HG02759 (cell line): ENCODE results near the gene SF3B3.

Experiments
- ATAC-seq: cut with Tn5 transposase; IDR thresholded peaks from one replicate; pipeline ENCODE4 v1.9.1; 2021; ENCODE audit warnings: mild to moderate bottlenecking, moderate library complexity; ENCODE audit not compliant: unreplicated experiment

Gene SF3B3

GRCh38 chr16:70523743-70524398 lies at the start of gene SF3B3:
Gene SF3B3 (plus strand): TSS chr16:70523816. CDS start chr16:70526657, 2,841 bp downstream.
- ATAC-seq, result peak; percentile 44

GRCh38 chr16:70474320-70475053 lies 49.1 kb upstream of the SF3B3 start:
- ATAC-seq, result no peak

GRCh38 chr16:70475054-70475871 lies 48.4 kb upstream of the SF3B3 start:
- ATAC-seq, result no peak

GRCh38 chr16:70476272-70477020 lies 47.2 kb upstream of the SF3B3 start:
- peak; percentile 88 for ATAC-seq

- ATAC-seq, result no peak
Measured at GRCh38 chr16:70478169-70478568, 45.4 kb upstream of the SF3B3 start.

GRCh38 chr16:70478912-70479341 lies 44.7 kb upstream of the SF3B3 start:
- no peak for ATAC-seq

GRCh38 chr16:70480127-70481105 lies 43.2 kb upstream of the SF3B3 start:
- ATAC-seq, result no peak

- ATAC-seq, result no peak
Measured at GRCh38 chr16:70481929-70482536, 41.6 kb upstream of the SF3B3 start.

- no peak for ATAC-seq
Measured at GRCh38 chr16:70482624-70483023, 41.0 kb upstream of the SF3B3 start.

- ATAC-seq, result peak; percentile 67
Measured at GRCh38 chr16:70483426-70483825, 40.2 kb upstream of the SF3B3 start.

- ATAC-seq, result no peak
Measured at GRCh38 chr16:70484867-70485266, 38.7 kb upstream of the SF3B3 start.

GRCh38 chr16:70490261-70490660 lies 33.4 kb upstream of the SF3B3 start:
- ATAC-seq, result no peak

- no peak for ATAC-seq
Measured at GRCh38 chr16:70493802-70494201, 29.8 kb upstream of the SF3B3 start.

GRCh38 chr16:70494202-70494770 lies 29.3 kb upstream of the SF3B3 start:
- ATAC-seq, result no peak

GRCh38 chr16:70494777-70495176 lies 28.8 kb upstream of the SF3B3 start:
- no peak for ATAC-seq

GRCh38 chr16:70495425-70496182 lies 28.0 kb upstream of the SF3B3 start:
- ATAC-seq, result no peak

- no peak for ATAC-seq
Measured at GRCh38 chr16:70496513-70496912, 27.1 kb upstream of the SF3B3 start.

- ATAC-seq, result no peak
Measured at GRCh38 chr16:70508752-70509151, 14.9 kb upstream of the SF3B3 start.
